HepG2 (cell line): ENCODE results near the gene MAPK7. TPM values are rescaled to one million over a fixed set of nuclear protein-coding genes. Genes with fewer than 3 reads are reported as not detected.

Source experiments
- CHD4 ChIP-seq: fragments of 200-600 bp; sonication (generic); IDR thresholded peaks from 2 replicates; pipeline ENCODE4 v1.7.0; 2017; ENCODE audit warnings: mild to moderate bottlenecking, low read length, borderline replicate concordance
- RCOR2 ChIP-seq: IDR thresholded peaks from 2 replicates; pipeline ENCODE4 v1.6.1; 2016; ENCODE audit warnings: missing biosample characterization, missing genetic modification reagents
- XBP1 ChIP-seq: sonication (generic); formaldehyde crosslinking; IDR thresholded peaks from 2 replicates; pipeline ENCODE4 v1.5.0; 2020; ENCODE audit warnings: missing genetic modification reagents
- ZFP82 ChIP-seq: sonication (generic); formaldehyde crosslinking; IDR thresholded peaks from 2 replicates; pipeline ENCODE4 v1.5.1; 2020; ENCODE audit warnings: mild to moderate bottlenecking, missing genetic modification reagents, borderline replicate concordance
- ZNF556 ChIP-seq: sonication (generic); formaldehyde crosslinking; IDR thresholded peaks from 2 replicates; pipeline ENCODE4 v1.4.0; 2020; ENCODE audit warnings: mild to moderate bottlenecking, missing genetic modification reagents, borderline replicate concordance
- ZNF749 ChIP-seq: sonication (generic); formaldehyde crosslinking; IDR thresholded peaks from 2 replicates; pipeline ENCODE4 v1.8.0; 2022; ENCODE audit warnings: mild to moderate bottlenecking, missing genetic modification reagents, moderate library complexity, borderline replicate concordance
- polyA plus RNA-seq, 8 experiments: library from polyadenylated mRNA; depleted of rRNA in 3 of 8; stranded (reverse) in 7 of 8; unstranded in 1 of 8; fragments of >200 nt; fragmentation: Illumina TruSeq in 4 of 8; extraction: Trizol in 4 of 8; gene quantifications; 2 replicates each; pipeline versions ENCODE4 v1.2.1 to v1.2.3, GENCODE V29; 2011 to 2016; ENCODE audit warnings: low read depth in 4 of 8, missing spikeins in 1 of 8, mixed read lengths in 1 of 8; ENCODE audit not compliant: insufficient read depth in 1 of 8
- total RNA-seq, 5 experiments: library from RNA; depleted of rRNA; stranded (reverse); fragments of >200 nt; fragmentation: Illumina TruSeq; extraction: Trizol; gene quantifications; 2 replicates each; pipeline ENCODE4 v1.2.3, GENCODE V29; 2016; ENCODE audit warnings: low read depth in 1 of 5
- TF ChIP-seq, protein P1 (sequence below): sonication (generic); formaldehyde crosslinking; IDR thresholded peaks from 2 replicates; pipeline ENCODE4 v1.5.1; 2020; ENCODE audit warnings: mild to moderate bottlenecking, missing genetic modification reagents, moderate library complexity
- TF ChIP-seq, protein P2 (sequence below): IDR thresholded peaks from 2 replicates; pipeline ENCODE4 v1.6.1; 2016; ENCODE audit warnings: low read depth, control low read depth

Gene MAPK7
- total and polyA plus RNA-seq, 2 of the 13 experiments (the other 11 are each of a cell fraction or from before 2014, with no cell fraction given) = 2.9 to 5.9 TPM

DNA sequence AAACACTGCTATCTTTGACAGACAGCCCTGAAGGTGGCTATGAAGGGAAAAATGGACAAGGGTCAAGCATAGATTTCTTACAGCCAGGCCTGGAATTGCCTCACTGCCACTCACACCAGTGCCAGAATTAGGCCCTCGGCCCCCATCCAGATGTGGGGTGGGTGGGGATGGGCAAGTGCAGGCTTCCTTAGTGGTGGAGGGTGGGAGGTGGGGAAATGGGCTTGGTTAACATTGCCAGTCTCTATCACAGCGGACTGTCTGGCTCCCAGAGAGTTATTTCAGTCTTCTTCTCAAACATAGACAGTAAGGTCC, 40.6 kb upstream of the MAPK7 start (continued):
- TF ChIP-seq, protein P1, sequence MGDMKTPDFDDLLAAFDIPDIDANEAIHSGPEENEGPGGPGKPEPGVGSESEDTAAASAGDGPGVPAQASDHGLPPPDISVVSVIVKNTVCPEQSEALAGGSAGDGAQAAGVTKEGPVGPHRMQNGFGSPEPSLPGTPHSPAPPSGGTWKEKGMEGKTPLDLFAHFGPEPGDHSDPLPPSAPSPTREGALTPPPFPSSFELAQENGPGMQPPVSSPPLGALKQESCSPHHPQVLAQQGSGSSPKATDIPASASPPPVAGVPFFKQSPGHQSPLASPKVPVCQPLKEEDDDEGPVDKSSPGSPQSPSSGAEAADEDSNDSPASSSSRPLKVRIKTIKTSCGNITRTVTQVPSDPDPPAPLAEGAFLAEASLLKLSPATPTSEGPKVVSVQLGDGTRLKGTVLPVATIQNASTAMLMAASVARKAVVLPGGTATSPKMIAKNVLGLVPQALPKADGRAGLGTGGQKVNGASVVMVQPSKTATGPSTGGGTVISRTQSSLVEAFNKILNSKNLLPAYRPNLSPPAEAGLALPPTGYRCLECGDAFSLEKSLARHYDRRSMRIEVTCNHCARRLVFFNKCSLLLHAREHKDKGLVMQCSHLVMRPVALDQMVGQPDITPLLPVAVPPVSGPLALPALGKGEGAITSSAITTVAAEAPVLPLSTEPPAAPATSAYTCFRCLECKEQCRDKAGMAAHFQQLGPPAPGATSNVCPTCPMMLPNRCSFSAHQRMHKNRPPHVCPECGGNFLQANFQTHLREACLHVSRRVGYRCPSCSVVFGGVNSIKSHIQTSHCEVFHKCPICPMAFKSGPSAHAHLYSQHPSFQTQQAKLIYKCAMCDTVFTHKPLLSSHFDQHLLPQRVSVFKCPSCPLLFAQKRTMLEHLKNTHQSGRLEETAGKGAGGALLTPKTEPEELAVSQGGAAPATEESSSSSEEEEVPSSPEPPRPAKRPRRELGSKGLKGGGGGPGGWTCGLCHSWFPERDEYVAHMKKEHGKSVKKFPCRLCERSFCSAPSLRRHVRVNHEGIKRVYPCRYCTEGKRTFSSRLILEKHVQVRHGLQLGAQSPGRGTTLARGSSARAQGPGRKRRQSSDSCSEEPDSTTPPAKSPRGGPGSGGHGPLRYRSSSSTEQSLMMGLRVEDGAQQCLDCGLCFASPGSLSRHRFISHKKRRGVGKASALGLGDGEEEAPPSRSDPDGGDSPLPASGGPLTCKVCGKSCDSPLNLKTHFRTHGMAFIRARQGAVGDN = no peak
- no peak for TF ChIP-seq RCOR2 (CRISPR knock-in tag)
- TF ChIP-seq, protein P2, sequence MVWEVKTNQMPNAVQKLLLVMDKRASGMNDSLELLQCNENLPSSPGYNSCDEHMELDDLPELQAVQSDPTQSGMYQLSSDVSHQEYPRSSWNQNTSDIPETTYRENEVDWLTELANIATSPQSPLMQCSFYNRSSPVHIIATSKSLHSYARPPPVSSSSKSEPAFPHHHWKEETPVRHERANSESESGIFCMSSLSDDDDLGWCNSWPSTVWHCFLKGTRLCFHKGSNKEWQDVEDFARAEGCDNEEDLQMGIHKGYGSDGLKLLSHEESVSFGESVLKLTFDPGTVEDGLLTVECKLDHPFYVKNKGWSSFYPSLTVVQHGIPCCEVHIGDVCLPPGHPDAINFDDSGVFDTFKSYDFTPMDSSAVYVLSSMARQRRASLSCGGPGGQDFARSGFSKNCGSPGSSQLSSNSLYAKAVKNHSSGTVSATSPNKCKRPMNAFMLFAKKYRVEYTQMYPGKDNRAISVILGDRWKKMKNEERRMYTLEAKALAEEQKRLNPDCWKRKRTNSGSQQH (CRISPR knock-in tag) = no peak
- no peak for TF ChIP-seq XBP1 (CRISPR knock-in tag)
- TF ChIP-seq ZFP82 (CRISPR knock-in tag) = 0 out of 2 replicates have a peak, but pooled peaks have one; percentile 5
- TF ChIP-seq ZNF749 (CRISPR knock-in tag) = no peak
- no peak for TF ChIP-seq CHD4
- TF ChIP-seq ZNF556 = no peak
